Memory B cell (primary cell): Measurements from ENCODE around the gene SLC38A10.
A peak's percentile ranks its signal among the peaks of the same experiment; 100 is the strongest.

Experiments used
- ATAC-seq: fragments of 150-1000 bp; cut with Tn5 transposase; 2 replicates; pipeline ENCODE4 v1.10.0; 2021; ENCODE audit warnings: low read depth, mild to moderate bottlenecking, moderate library complexity
- DNase-seq, 2 donors: peaks; one replicate each; pipeline ENCODE4 v3.0.0; 2022; ENCODE audit warnings: low spot score in 2 of 2
- H3K27ac Mint-ChIP-seq: one replicate; pipeline ENCODE4 v1.8.0; 2022; ENCODE audit warnings: mild to moderate bottlenecking, moderate library complexity, mixed read lengths
- H3K27me3 Mint-ChIP-seq: one replicate; pipeline ENCODE4 v1.8.0; 2022; ENCODE audit warnings: mixed read lengths
- H3K36me3 Mint-ChIP-seq: one replicate; pipeline ENCODE4 v1.8.0; 2022; ENCODE audit warnings: mild to moderate bottlenecking, mixed read lengths
- H3K4me1 Mint-ChIP-seq: one replicate; pipeline ENCODE4 v1.8.0; 2022; ENCODE audit warnings: mixed read lengths
- H3K4me3 Mint-ChIP-seq: one replicate; pipeline ENCODE4 v1.8.0; 2022; ENCODE audit warnings: mild to moderate bottlenecking, moderate library complexity, mixed read lengths
- H3K9me3 Mint-ChIP-seq: one replicate; pipeline ENCODE4 v1.8.0; 2022; ENCODE audit warnings: mixed read lengths

The SLC38A10 gene

GRCh38 chr17:81288715-81289114, 6.4 kb downstream of the SLC38A10 start:
- Mint-ChIP-seq H3K36me3 (peaks cover 12% of the 10 kb centered on the region), H3K27me3 (no peaks in the 10 kb centered on the region), H3K4me1 (peaks cover 18% of the 10 kb centered on the region), H3K4me3 (no peak overlapping the region), H3K27ac (peak overlapping the region; percentile 50), H3K9me3 (no peaks in the 10 kb centered on the region)
- ATAC-seq (no peak), DNase-seq (no peak)

- Mint-ChIP-seq H3K36me3 (peaks cover 12% of the 10 kb centered on the region), H3K27me3 (no peaks in the 10 kb centered on the region), H3K9me3 (no peaks in the 10 kb centered on the region), H3K27ac (peak overlapping the region; percentile 50), H3K4me1 (peaks cover 18% of the 10 kb centered on the region), H3K4me3 (no peak overlapping the region)
- DNase-seq (no peak), ATAC-seq (no peak)
Observed at GRCh38 chr17:81287741-81288430, 7.2 kb downstream of the SLC38A10 start.

- H3K4me3 Mint-ChIP-seq, result peak overlapping the region; percentile 34
- no peaks in the 10 kb centered on the region for H3K27me3 Mint-ChIP-seq
- H3K4me1 Mint-ChIP-seq, result peaks cover 14% of the 10 kb centered on the region
Observed at GRCh38 chr17:81287152-81287551, 8.0 kb downstream of the SLC38A10 start.

GRCh38 chr17:81286491-81287145, 8.5 kb downstream of the SLC38A10 start:
- Mint-ChIP-seq H3K27ac (peak overlapping the region; percentile 70), H3K27me3 (no peaks in the 10 kb centered on the region), H3K36me3 (peaks cover 12% of the 10 kb centered on the region), H3K4me1 (peaks cover 12% of the 10 kb centered on the region), H3K4me3 (peak overlapping the region; percentile 85), H3K9me3 (no peaks in the 10 kb centered on the region)
- no peak for ATAC-seq
- no peak for DNase-seq

More at GRCh38 chr17:81287152-81287551, 8.0 kb downstream of the SLC38A10 start:
- H3K36me3 Mint-ChIP-seq, result peaks cover 12% of the 10 kb centered on the region
- ATAC-seq, result no peak
- no peak for DNase-seq
- H3K27ac Mint-ChIP-seq, result peak overlapping the region; percentile 14
- no peaks in the 10 kb centered on the region for H3K9me3 Mint-ChIP-seq

- DNase-seq, result no peak
- ATAC-seq, result no peak
Observed at GRCh38 chr17:81285894-81286293, 9.2 kb downstream of the SLC38A10 start.

GRCh38 chr17:81285179-81285878, 9.8 kb downstream of the SLC38A10 start:
- H3K27me3 Mint-ChIP-seq, result no peaks in the 10 kb centered on the region
- peak overlapping the region; percentile 85 for H3K27ac Mint-ChIP-seq
- ATAC-seq, result peak; percentile 67
- H3K9me3 Mint-ChIP-seq, result no peaks in the 10 kb centered on the region
- H3K4me1 Mint-ChIP-seq, result peaks cover 7% of the 10 kb centered on the region
- peaks cover 10% of the 10 kb centered on the region for H3K36me3 Mint-ChIP-seq
- peak; percentile 17 to 38 for DNase-seq
- H3K4me3 Mint-ChIP-seq, result peak overlapping the region; percentile 85

More at GRCh38 chr17:81285894-81286293, 9.2 kb downstream of the SLC38A10 start:
- Mint-ChIP-seq H3K4me3 (peak overlapping the region; percentile 85), H3K9me3 (no peaks in the 10 kb centered on the region), H3K27ac (peak overlapping the region; percentile 85), H3K27me3 (no peaks in the 10 kb centered on the region), H3K36me3 (peaks cover 11% of the 10 kb centered on the region), H3K4me1 (peaks cover 8% of the 10 kb centered on the region)

- Mint-ChIP-seq H3K4me3 (no peak overlapping the region), H3K27me3 (no peaks in the 10 kb centered on the region), H3K27ac (no peak overlapping the region), H3K4me1 (peaks cover 5% of the 10 kb centered on the region), H3K36me3 (peaks cover 3% of the 10 kb centered on the region), H3K9me3 (no peaks in the 10 kb centered on the region)
- ATAC-seq (no peak), DNase-seq (no peak)
Observed at GRCh38 chr17:81282876-81283275, 12.2 kb downstream of the SLC38A10 start.

- H3K4me3 Mint-ChIP-seq, result no peak overlapping the region
- no peak overlapping the region for H3K27ac Mint-ChIP-seq
Observed at GRCh38 chr17:81282141-81282540, 13.0 kb downstream of the SLC38A10 start.

GRCh38 chr17:81280571-81280970, 14.5 kb downstream of the SLC38A10 start:
- Mint-ChIP-seq H3K36me3 (peaks cover 12% of the 10 kb centered on the region), H3K27me3 (no peaks in the 10 kb centered on the region), H3K27ac (no peak overlapping the region), H3K4me1 (peaks cover 7% of the 10 kb centered on the region), H3K9me3 (no peaks in the 10 kb centered on the region), H3K4me3 (no peak overlapping the region)
- no peak for DNase-seq
- ATAC-seq, result no peak

More at GRCh38 chr17:81282141-81282540, 13.0 kb downstream of the SLC38A10 start:
- Mint-ChIP-seq H3K36me3 (peaks cover 6% of the 10 kb centered on the region), H3K4me1 (peaks cover 7% of the 10 kb centered on the region), H3K9me3 (no peaks in the 10 kb centered on the region), H3K27me3 (no peaks in the 10 kb centered on the region)
- no peak for DNase-seq
- no peak for ATAC-seq

- no peak for ATAC-seq
- Mint-ChIP-seq H3K4me3 (no peak overlapping the region), H3K27ac (no peak overlapping the region), H3K4me1 (peaks cover 5% of the 10 kb centered on the region), H3K27me3 (no peaks in the 10 kb centered on the region), H3K9me3 (no peaks in the 10 kb centered on the region), H3K36me3 (peaks cover 13% of the 10 kb centered on the region)
- DNase-seq, result no peak
Observed at GRCh38 chr17:81279278-81280275, 15.5 kb downstream of the SLC38A10 start.

- Mint-ChIP-seq H3K9me3 (no peaks in the 10 kb centered on the region), H3K4me3 (no peak overlapping the region), H3K27ac (no peak overlapping the region), H3K36me3 (peaks cover 13% of the 10 kb centered on the region), H3K27me3 (no peaks in the 10 kb centered on the region), H3K4me1 (peaks cover 2% of the 10 kb centered on the region)
- ATAC-seq (no peak), DNase-seq (no peak)
Observed at GRCh38 chr17:81278831-81279230, 16.3 kb downstream of the SLC38A10 start.

- H3K36me3 Mint-ChIP-seq, result peaks cover 16% of the 10 kb centered on the region
Observed at GRCh38 chr17:81277946-81278693, 17.0 kb downstream of the SLC38A10 start.

GRCh38 chr17:81277421-81277820, 17.7 kb downstream of the SLC38A10 start:
- H3K9me3 Mint-ChIP-seq, result no peaks in the 10 kb centered on the region
- peaks cover 2% of the 10 kb centered on the region for H3K4me1 Mint-ChIP-seq
- ATAC-seq, result no peak
- DNase-seq, result no peak
- H3K27me3 Mint-ChIP-seq, result no peaks in the 10 kb centered on the region
- peaks cover 16% of the 10 kb centered on the region for H3K36me3 Mint-ChIP-seq
- H3K27ac Mint-ChIP-seq, result peak overlapping the region; percentile 45
- H3K4me3 Mint-ChIP-seq, result no peak overlapping the region

More at GRCh38 chr17:81277946-81278693, 17.0 kb downstream of the SLC38A10 start:
- peak overlapping the region; percentile 45 for H3K27ac Mint-ChIP-seq
- ATAC-seq (no peak), DNase-seq (no peak)
- H3K9me3 Mint-ChIP-seq, result no peaks in the 10 kb centered on the region
- H3K4me1 Mint-ChIP-seq, result peaks cover 2% of the 10 kb centered on the region
- no peak overlapping the region for H3K4me3 Mint-ChIP-seq
- no peaks in the 10 kb centered on the region for H3K27me3 Mint-ChIP-seq
